HG02938 (cell line): ENCODE data around the gene RBM7.

Source experiments
- ATAC-seq: cut with Tn5 transposase; IDR thresholded peaks from one replicate; pipeline ENCODE4 v1.9.1; 2021; ENCODE audit warnings: mild to moderate bottlenecking, moderate library complexity; ENCODE audit not compliant: unreplicated experiment

RBM7 gene, protein sequence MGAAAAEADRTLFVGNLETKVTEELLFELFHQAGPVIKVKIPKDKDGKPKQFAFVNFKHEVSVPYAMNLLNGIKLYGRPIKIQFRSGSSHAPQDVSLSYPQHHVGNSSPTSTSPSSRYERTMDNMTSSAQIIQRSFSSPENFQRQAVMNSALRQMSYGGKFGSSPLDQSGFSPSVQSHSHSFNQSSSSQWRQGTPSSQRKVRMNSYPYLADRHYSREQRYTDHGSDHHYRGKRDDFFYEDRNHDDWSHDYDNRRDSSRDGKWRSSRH

DNA sequence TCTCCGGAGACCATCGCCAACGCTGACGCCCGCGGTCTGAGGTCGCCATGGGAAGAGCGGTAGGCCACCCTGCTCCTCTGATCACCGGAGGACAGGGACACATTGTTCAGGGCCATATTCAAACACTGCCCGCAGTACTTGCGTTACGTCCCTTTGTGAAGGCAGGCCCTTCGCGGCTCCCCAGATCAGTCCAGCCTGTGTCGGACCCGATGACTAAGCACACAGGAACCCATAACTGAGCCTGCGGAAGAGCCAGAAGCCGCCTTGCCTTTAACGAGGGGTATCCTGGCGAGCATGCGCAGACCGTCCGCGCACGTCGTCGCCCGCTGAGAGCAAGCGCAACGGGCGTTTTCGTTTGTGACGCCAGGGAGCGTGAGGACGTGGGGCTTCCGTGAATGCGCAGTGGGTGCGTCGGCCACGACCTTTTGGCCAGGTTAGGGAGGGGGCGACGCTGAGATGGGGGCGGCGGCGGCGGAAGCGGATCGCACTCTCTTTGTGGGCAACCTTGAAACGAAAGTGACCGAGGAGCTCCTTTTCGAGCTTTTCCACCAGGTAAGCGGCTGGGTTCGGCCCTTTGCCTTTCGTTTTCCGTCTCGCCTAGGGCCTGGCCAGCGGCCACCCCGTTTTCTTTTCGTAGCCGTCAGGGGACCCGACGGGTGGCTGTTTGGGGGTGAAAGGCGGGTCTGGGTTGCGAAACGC is at the start of gene RBM7, which contains the start of gene C11orf71:
Gene RBM7, plus strand, starts transcription at position 451 of the 699 bp plus-strand sequence. Its CDS starts 6 bp downstream, at position 457.
Gene C11orf71, minus strand, starts transcription at position 296 of the 699 bp plus-strand sequence. Its CDS starts 180 bp downstream, at position 116.
- ATAC-seq: peak; percentile 92

DNA sequence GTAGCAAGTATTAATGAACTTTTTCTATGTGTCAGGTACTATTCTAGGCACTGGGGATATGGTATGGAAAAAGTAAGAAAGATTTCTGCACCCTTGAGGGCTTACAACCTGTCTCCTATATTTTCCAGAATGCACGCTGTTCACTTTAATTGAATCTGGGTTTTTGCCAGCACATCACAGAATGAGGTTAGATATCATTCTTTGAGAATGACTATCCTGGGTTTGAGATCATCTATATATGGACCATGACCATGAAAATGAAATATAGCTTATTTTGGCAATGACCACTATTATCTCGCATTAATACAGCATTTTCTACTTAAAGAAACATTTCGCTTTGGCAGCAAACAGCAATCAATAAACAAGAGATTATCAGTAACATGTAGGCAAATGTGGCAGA is 47.0 kb upstream of the RBM7 start:
- no peak for ATAC-seq

DNA sequence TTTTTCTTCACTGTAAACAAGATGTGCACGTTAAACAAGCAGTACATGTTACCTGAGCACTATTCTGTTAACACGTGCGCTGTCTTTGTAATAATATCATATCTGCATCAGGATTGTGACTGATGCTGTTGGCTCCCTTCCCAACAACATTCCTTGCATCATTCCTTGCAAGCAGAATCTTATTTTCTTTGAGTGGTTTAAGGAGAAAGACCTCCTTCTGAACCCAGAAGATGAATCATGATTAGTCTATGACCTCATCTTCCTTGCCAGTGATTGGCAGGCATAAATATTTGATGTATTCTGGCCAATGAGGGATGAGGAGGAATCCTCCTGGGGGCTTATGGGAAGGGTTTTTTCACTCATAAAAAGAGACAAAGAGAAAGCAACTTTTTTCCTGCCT is 46.4 kb upstream of the RBM7 start:
- ATAC-seq: no peak

DNA sequence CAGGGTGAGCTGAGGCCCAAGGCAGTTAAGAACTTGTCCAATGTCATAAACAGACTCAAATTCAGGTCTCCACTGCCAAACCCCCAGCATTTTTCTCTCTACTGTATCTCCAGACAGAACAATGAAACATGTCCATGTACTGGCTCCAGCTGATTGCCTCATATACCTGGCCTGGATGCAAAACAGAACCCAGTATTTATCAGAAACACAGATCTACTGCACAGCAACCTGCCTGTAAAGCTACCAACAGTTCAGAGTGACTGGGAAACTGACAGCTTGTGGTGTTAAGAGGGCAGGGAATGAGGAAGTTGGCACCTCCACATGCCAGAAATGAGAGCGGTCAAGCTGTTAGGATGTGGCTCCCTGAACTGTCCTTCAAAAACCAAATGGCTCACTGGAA is 41.8 kb upstream of the RBM7 start:
- ATAC-seq: no peak

DNA sequence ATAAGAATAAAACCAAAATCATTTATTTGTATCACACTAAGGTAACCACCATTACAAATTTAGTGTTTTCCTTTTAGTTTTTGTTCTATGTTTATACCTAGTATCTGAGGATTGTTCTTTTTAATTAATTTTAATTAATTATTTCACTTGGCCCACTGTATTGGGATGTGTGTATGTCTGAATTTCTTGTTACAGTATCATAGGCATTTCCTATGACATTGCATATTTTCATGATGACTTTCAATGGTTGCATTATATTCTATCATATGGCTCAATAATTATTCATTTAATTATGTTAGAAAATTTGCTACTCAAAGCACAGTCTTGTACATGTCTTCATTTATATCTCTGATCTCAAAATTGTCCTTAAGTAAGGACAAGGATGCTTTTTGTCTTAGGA is 41.1 kb upstream of the RBM7 start:
- ATAC-seq: no peak

DNA sequence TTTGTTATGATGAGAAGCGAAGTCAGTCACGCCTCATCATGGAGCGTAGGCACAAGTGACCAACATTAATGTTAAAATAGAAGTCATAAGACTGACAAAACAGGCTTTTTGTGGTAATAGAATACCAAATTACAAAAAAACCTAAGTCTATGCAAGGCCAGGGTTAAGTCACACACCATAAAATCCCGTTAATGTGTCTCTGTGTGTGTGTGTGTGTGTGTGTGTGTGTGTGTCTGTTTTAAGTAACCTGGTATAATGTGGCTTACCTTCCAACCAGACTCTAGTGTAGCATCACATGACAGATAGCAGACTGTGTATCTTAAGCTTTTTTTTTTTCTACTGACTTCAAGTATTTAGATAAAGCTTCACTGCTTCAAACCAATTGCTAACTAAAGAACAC is 38.1 kb upstream of the RBM7 start:
- ATAC-seq: no peak

DNA sequence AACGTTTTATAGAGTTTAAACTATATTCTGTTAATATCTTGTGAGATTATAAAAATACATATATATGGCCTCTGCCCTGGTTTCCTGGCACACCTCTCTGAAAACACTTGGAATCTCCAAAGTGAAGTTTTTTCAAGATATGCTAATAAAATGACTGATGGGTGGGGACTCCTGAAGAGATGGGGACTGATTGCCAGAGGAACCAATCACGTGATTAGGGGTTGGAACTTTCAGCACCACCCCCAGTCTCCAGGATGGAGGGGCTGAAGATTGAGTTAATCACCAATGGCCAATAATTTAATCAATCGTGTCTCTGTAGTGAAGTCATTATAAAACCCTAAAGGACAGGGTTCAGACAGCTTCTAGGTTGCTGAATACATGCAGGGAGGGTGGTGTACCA is 37.5 kb upstream of the RBM7 start:
- ATAC-seq: no peak

DNA sequence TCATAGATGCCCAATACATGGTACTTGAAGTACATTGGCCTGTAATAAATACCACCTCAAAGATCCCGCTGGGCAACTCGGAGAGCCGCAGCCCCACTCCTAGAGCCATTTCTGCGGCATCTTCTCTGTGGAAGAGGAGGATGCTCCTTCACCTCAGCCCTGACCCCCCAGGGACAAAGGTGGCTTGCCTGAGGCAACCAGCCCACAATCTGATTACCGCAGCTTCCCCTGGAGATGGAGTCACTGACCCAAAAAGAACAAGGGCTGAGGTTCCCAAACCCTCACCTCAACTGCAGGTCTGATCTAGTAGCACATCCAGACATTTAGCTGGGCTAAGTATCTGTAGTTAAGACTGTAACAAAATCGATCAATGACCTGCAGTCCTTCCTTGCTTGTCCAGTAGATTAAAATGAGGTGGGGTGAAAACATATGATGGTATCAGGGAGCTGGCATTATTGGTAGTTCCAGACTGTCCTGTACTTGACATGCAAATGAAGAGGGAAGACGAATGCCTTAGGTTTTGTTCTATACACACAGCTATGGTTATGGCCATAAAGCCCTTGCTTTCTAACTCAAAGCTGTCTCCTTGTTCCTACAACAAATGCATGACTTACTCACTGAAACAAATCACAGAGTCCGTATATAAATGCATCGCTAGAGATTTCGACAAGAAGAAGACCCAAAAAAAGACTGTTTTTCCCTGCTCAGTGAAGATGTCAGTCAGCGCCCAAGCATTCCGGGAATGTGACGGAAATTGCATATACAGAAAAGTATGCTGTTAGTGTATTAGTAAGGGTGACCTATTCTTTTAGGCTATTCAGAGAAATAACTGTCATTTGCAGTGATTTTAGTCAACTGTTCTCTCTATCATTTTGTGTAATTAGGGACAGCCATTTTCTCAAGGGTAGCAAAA is 33.9 kb upstream of the RBM7 start:
- ATAC-seq: no peak

DNA sequence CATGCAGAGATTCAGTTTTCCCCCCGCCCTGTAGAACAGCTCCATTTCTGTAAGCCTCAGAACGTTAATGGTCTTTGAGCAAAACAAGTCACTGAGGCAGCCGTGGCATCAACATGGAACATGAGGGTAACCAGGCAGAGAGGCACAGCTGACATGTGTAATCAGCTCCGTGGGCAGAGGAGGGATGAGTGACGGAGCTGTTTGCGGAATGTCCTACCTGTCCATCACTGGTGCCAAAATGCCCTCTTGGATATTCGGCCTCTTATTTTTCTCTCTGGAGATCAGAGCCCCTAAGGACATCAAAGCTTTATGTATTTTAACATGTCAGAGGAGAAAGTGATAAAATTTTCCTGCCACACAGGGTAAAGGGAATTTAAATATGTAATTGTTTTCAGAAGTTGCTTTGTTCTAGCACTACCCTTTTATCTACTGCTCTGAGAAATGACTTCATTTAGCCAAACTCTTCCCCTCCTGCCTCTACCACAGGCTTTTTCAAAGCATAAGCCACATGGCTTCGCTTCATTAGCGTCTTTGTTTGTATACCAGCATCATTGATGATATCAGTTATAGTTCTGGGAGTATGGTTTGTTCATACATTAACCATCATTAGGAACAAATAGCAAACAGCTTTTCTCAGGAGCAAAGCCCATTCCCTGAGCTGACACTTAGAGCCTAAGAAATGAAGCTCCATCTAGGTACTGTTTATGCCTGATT is 33.1 kb upstream of the RBM7 start:
- ATAC-seq: no peak

DNA sequence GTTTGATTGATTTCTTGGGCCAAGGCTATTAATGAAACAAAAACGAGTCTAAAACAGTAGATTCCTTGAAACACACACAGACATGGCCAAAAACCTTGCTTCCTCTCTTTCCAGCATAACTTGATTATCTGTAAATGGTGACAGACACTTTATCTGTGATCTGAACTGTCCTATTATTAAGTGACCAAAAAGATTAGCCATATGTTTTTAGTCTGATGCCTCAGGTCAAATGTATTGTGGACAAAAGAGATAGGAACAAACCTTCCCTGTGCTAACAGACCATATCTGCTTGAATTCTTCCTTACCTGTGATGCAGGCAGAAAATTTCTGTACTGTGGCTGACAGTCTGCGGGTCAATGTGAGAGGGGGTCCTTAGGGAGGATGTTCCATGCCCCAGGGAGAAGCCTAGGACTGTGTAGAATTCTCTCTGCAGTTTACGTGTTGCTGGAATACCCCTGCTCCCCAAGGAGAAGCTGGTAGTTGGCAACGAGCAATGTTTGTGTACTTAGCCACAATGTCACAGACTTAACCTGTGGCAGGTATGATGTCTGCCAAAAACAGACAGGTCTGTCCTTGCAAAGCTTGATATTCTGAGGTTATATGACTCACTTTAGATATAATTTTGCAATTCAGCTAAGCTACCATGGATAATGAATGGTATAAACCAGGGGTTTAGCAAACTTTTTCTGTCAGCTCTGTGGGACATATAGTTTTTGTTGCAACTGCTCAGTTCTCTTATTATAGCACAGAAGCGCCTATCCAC is 31.4 kb upstream of the RBM7 start:
- ATAC-seq: no peak

DNA sequence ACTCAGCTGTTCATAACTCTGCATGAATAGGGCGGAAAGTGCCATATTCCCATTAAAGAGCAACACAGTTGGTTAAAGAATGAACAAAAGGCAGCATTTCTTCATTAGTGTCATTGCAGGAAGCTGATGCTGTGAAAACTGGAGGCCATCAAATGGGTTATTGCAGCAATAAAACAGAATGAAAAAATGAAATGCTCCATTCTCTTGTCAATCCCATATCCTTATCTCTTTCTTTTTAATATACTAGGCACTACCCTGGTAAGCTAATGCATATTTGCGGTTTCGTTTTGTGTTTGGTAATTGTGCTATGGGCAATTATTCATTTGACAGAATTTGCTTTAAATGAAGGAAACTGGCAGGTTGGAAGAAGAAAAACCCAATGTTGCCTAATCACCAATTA is 25.4 kb upstream of the RBM7 start:
- ATAC-seq: no peak

DNA sequence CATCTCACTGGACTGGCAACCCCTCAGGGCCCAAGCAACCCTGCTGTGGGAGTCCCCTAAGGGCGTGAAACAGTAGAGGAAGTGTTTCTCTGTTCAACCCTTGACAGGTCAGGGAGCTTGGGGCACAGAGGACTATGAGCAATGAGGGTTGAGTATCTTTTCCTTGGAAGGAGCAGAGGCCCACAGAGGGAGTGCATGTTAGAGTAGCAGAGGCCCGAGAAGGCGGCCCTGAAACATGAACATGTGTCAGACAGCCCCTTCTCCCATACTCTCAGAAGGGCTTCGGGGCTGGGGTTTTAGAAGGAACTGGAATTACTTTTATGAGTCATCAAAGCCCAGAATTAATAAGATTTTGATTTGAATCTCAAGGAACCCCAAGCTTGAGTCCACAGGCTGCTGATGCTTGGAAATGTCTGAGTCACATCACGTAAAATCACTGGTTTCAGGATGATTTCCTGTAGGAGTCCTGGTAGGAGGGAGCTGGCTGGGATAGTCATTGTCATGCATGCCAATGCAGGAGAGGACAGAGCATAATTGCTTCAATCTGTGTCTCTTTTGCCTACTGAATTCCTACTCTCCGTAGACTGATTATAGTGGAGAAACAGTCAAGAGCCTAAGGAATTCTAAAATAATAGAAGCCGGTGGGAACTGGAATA is 22.7 kb upstream of the RBM7 start:
- ATAC-seq: no peak

DNA sequence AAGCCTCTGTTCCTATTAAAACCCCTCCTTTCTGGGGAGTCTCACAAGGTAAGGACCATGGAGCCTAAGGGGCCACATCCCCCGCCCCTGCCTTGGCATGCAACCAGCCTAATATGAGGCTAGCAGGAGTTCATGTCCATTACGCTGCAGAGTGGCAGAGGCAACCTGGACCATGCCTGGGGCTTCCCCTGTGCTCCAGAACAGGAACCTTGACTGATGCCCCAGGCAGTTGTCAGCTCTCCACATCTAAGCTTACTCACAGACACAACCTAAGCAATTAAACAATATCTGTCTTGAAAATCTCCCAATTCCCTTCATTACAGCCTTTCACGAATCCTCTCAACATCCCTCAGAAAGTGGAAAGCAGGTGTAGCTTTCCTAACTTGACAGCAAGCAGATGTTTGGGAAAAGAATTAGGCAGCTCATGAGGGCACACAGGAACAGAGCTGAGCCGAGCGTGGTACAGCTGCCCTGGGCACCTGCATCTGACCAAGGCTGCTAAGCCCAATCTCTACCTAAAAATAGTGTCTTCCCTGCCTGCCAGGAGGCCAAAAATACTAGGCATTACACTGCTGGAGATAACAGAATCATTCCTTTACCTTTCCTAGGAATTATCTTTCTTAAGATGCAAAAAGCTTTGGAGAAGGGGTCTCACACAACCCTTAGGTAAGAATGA is 20.9 kb upstream of the RBM7 start:
- ATAC-seq: no peak

DNA sequence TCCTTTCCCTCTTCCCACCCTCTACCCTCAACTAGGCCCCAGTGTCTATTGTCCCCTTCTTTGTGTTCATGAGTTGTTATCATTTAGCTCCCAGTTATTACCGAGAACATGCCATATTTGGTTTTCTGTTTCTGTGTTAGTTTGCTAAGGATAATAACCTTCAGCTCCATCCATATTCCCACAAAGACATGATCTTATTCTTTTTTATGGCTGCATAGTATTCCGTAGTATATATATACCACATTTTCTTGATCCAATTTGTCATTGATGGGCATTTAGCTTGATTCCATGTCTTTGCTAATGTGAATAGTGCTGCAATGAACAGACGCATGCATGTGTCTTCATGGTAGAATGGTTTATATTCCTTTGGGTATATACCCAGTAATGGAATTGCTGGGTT is 18.0 kb upstream of the RBM7 start:
- ATAC-seq: no peak

DNA sequence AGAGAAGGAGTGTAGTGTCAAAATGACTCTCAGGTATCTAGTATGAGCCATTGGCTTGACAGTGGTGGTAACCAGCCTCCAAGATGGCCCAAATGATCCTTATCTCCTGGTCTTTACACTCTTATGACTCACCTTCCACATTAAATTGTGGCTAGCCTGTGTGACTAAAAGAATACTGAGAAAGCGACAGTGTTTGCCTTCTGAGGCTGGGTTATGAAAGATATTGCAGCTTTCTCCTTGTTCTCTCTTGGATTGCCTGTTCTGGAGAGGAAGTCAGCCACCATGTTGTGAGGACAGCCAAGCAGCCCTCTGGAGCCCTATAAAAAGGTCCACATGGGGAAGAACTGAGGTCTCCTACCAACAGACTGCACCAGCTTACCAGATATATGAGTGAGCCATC is 16.0 kb upstream of the RBM7 start:
- ATAC-seq: no peak

DNA sequence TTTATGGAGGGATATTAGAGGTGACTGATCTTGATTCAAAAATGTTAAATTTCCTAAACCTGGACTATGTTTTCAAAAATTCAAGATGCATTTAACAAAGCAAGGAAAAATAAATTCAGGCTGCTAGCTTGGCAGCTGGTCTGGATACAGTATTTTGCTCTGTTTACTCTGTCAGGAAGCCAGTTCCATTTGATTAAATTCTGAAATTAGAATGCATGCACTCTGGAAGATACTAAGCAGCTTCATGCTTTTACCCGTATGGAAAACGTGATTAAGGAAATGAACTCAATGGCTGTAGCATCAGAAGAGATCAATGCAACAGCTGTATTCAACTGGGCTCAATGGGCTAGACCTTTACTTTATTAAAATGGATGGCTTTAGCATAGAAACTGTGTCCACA is 14.3 kb upstream of the RBM7 start:
- ATAC-seq: no peak

DNA sequence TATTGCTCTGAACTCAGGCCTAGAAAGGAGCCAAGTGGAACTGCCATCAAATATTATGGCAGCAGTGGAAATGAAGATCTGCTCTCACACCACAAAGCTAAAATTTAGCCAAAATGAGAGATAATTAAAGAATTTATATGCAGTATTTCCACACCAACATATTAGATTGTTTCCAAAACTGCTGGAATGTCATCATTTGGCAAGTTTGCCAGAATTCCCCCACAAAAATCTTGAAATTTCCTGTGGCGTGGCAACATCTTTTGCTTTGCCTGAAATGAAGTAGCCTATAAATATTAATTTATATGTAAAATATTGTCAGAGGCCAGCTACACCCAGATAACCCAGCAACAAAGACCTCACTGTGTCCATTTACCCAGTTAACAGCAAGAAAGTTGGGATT is 13.9 kb upstream of the RBM7 start:
- ATAC-seq: no peak

DNA sequence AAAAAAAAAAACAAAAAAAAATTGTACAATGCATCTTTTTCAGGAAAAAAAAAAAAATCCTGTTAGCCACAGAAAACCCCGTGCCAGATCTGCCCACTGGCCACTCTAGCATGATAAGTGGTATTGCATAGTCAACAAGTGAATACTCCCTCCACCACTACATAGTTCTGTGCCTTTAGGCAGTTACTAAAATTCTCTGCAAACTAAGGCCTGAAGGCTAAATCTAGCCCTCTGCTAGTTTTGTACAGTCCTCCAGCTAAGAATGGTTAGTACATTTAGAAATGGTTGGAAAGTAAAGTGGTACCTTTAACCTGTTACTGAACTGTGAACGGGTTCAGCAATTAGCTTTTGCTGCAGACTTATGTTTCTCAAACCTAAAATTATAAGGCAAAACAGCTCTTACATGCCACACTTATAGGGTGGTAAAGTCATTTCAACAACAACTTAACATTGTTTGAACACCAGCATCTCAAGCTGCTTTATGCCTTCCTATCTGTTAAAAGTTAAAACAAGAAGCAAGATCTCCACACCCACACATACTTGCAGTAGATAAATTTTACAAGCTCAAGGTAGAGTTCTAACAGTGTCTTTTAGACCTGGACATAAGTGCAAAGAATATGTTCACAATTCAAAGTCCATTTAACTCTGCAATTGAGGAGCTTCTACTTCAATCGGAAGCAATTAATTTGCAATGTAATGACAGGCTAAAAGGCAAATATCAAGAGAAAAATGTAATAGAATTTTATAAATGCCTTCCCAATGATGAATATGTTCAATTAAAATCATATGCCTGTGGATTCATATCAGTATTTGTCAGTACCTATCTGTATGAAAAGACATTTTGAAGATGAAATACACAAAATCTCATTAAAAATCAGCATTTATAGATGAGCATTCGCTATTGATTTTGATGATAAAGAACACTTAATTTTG is 7.5 kb upstream of the RBM7 start:
- no peak for ATAC-seq
